Measurements from ENCODE around the gene ZFAND3. TPM values are rescaled to one million over a fixed set of nuclear protein-coding genes. Genes with fewer than 3 reads are reported as not detected.
A peak's percentile ranks its signal among the peaks of the same experiment; 100 is the strongest.

The ZFAND3 gene
- total RNA-seq, 1 experiment from 2014 or later = 24.4 TPM

- Histone ChIP-seq H3K36me3 (no peaks in the 10 kb centered on the region), H3K4me3 (no peak overlapping the region), H3K27me3 (replicated peaks) (no peaks in the 10 kb centered on the region), H3K4me1 (replicated peaks) (peaks cover 8% of the 10 kb centered on the region), H3K27ac (no peak overlapping the region), H3K9me3 (replicated peaks) (no peaks in the 10 kb centered on the region)
- no peak for DNase-seq (ENCODE audit: low read depth in 1 of 2, low spot score in 2 of 2)
Measured at GRCh38 chr6:37917566-37917965, 98.0 kb downstream of the ZFAND3 start.

- no peaks in the 10 kb centered on the region for H3K36me3 ChIP-seq
- H3K27me3 ChIP-seq (replicated peaks) = no peaks in the 10 kb centered on the region
- H3K4me1 ChIP-seq (replicated peaks) = no peaks in the 10 kb centered on the region
- no peak overlapping the region for H3K4me3 ChIP-seq
- H3K9me3 ChIP-seq (replicated peaks) = no peaks in the 10 kb centered on the region
- no peak overlapping the region for H3K27ac ChIP-seq
- no peak for DNase-seq (ENCODE audit: low read depth in 1 of 2, low spot score in 2 of 2)
Measured at GRCh38 chr6:37919417-37920157, 100.1 kb downstream of the ZFAND3 start.

- Histone ChIP-seq H3K4me3 (no peak overlapping the region), H3K27me3 (replicated peaks) (no peaks in the 10 kb centered on the region), H3K27ac (no peak overlapping the region), H3K9me3 (replicated peaks) (no peaks in the 10 kb centered on the region), H3K4me1 (replicated peaks) (no peaks in the 10 kb centered on the region), H3K36me3 (no peaks in the 10 kb centered on the region)
- no peak for DNase-seq (ENCODE audit: low read depth in 1 of 2, low spot score in 2 of 2)
Measured at GRCh38 chr6:37920667-37921066, 101.1 kb downstream of the ZFAND3 start.

GRCh38 chr6:37922563-37922962 is 103.0 kb downstream of the ZFAND3 start:
- H3K36me3 ChIP-seq = no peaks in the 10 kb centered on the region
- no peaks in the 10 kb centered on the region for H3K9me3 ChIP-seq (replicated peaks)
- H3K27ac ChIP-seq = no peak overlapping the region
- H3K4me3 ChIP-seq = no peak overlapping the region
- no peak for DNase-seq (ENCODE audit: low read depth in 1 of 2, low spot score in 2 of 2)
- no peaks in the 10 kb centered on the region for H3K4me1 ChIP-seq (replicated peaks)
- H3K27me3 ChIP-seq (replicated peaks) = no peaks in the 10 kb centered on the region

GRCh38 chr6:37923514-37923913 is 104.0 kb downstream of the ZFAND3 start:
- DNase-seq (ENCODE audit: low read depth in 1 of 2, low spot score in 2 of 2) = no peak
- Histone ChIP-seq H3K4me1 (replicated peaks) (no peaks in the 10 kb centered on the region), H3K27me3 (replicated peaks) (no peaks in the 10 kb centered on the region), H3K4me3 (no peak overlapping the region), H3K36me3 (no peaks in the 10 kb centered on the region), H3K27ac (no peak overlapping the region), H3K9me3 (replicated peaks) (no peaks in the 10 kb centered on the region)

GRCh38 chr6:37926661-37927060 is 107.1 kb downstream of the ZFAND3 start:
- DNase-seq (ENCODE audit: low read depth in 1 of 2, low spot score in 2 of 2) = no peak
- no peak overlapping the region for H3K4me3 ChIP-seq
- peaks cover 4% of the 10 kb centered on the region; the same call in 1 of the 2 replicates for H3K36me3 ChIP-seq

GRCh38 chr6:37928217-37928616 is 108.7 kb downstream of the ZFAND3 start:
- Histone ChIP-seq H3K4me3 (no peak overlapping the region), H3K4me1 (replicated peaks) (no peaks in the 10 kb centered on the region), H3K36me3 (peaks cover 4% of the 10 kb centered on the region; the same call in 1 of the 2 replicates), H3K27me3 (replicated peaks) (no peaks in the 10 kb centered on the region), H3K9me3 (replicated peaks) (no peaks in the 10 kb centered on the region), H3K27ac (no peak overlapping the region)
- no peak for DNase-seq (ENCODE audit: low read depth in 1 of 2, low spot score in 2 of 2)

More at GRCh38 chr6:37926661-37927060, 107.1 kb downstream of the ZFAND3 start:
- Histone ChIP-seq H3K9me3 (replicated peaks) (no peaks in the 10 kb centered on the region), H3K27ac (no peak overlapping the region), H3K4me1 (replicated peaks) (no peaks in the 10 kb centered on the region), H3K27me3 (replicated peaks) (no peaks in the 10 kb centered on the region)

GRCh38 chr6:37930288-37930971 is 110.9 kb downstream of the ZFAND3 start:
- DNase-seq (ENCODE audit: low read depth in 1 of 2, low spot score in 2 of 2) = no peak
- no peak overlapping the region for H3K27ac ChIP-seq
- H3K36me3 ChIP-seq = peaks cover 4% of the 10 kb centered on the region; the same call in 1 of the 2 replicates
- no peaks in the 10 kb centered on the region for H3K4me1 ChIP-seq (replicated peaks)
- H3K4me3 ChIP-seq = no peak overlapping the region
- no peaks in the 10 kb centered on the region for H3K9me3 ChIP-seq (replicated peaks)
- no peaks in the 10 kb centered on the region for H3K27me3 ChIP-seq (replicated peaks)

- DNase-seq (ENCODE audit: low read depth in 1 of 2, low spot score in 2 of 2) = no peak
Measured at GRCh38 chr6:37931066-37931465, 111.5 kb downstream of the ZFAND3 start.

GRCh38 chr6:37934276-37934675 is 114.7 kb downstream of the ZFAND3 start:
- DNase-seq (ENCODE audit: low read depth in 1 of 2, low spot score in 2 of 2) = no peak
- H3K4me1 ChIP-seq (replicated peaks) = peaks cover 12% of the 10 kb centered on the region
- H3K27me3 ChIP-seq (replicated peaks) = no peaks in the 10 kb centered on the region
- no peak overlapping the region for H3K27ac ChIP-seq
- peaks cover 4% of the 10 kb centered on the region; the same call in 1 of the 2 replicates for H3K36me3 ChIP-seq
- H3K4me3 ChIP-seq = no peak overlapping the region
- H3K9me3 ChIP-seq (replicated peaks) = no peaks in the 10 kb centered on the region

More at GRCh38 chr6:37931066-37931465, 111.5 kb downstream of the ZFAND3 start:
- no peak overlapping the region for H3K27ac ChIP-seq
- no peaks in the 10 kb centered on the region for H3K9me3 ChIP-seq (replicated peaks)
- no peak overlapping the region for H3K4me3 ChIP-seq
- no peaks in the 10 kb centered on the region for H3K27me3 ChIP-seq (replicated peaks)
- peaks cover 4% of the 10 kb centered on the region; the same call in 1 of the 2 replicates for H3K36me3 ChIP-seq
- H3K4me1 ChIP-seq (replicated peaks) = no peaks in the 10 kb centered on the region

GRCh38 chr6:37936150-37936549 is 116.6 kb downstream of the ZFAND3 start:
- DNase-seq (ENCODE audit: low read depth in 1 of 2, low spot score in 2 of 2) = no peak
- Histone ChIP-seq H3K36me3 (no peaks in the 10 kb centered on the region), H3K27ac (no peak overlapping the region), H3K27me3 (replicated peaks) (no peaks in the 10 kb centered on the region), H3K4me3 (no peak overlapping the region), H3K9me3 (replicated peaks) (no peaks in the 10 kb centered on the region), H3K4me1 (replicated peaks) (peaks cover 25% of the 10 kb centered on the region)

GRCh38 chr6:37936906-37937305 is 117.4 kb downstream of the ZFAND3 start:
- no peak for DNase-seq (ENCODE audit: low read depth in 1 of 2, low spot score in 2 of 2)
- H3K27me3 ChIP-seq (replicated peaks) = no peaks in the 10 kb centered on the region
- H3K27ac ChIP-seq = no peak overlapping the region
- H3K4me3 ChIP-seq = no peak overlapping the region
- no peaks in the 10 kb centered on the region for H3K9me3 ChIP-seq (replicated peaks)
- no peaks in the 10 kb centered on the region for H3K36me3 ChIP-seq
- H3K4me1 ChIP-seq (replicated peaks) = peaks cover 25% of the 10 kb centered on the region

GRCh38 chr6:37938909-37939308 is 119.4 kb downstream of the ZFAND3 start:
- peak overlapping the region; percentile 58 for H3K27ac ChIP-seq

More at GRCh38 chr6:37938909-37939308, 119.4 kb downstream of the ZFAND3 start:
- peak in 1 of 2 experiments; percentile 71 for DNase-seq (ENCODE audit: low read depth in 1 of 2, low spot score in 2 of 2)
- Histone ChIP-seq H3K4me3 (no peak overlapping the region), H3K36me3 (no peaks in the 10 kb centered on the region), H3K27me3 (replicated peaks) (no peaks in the 10 kb centered on the region), H3K4me1 (replicated peaks) (peaks cover 34% of the 10 kb centered on the region), H3K9me3 (replicated peaks) (no peaks in the 10 kb centered on the region)

Data from SJSA1 (cell line).